GM18508 (cell line): ENCODE data around the gene CKS2.

ENCODE experiments used
- ATAC-seq: cut with Tn5 transposase; IDR thresholded peaks from one replicate; pipeline ENCODE4 v1.9.1; 2021; ENCODE audit warnings: moderate number of reproducible peaks; ENCODE audit not compliant: insufficient read depth, unreplicated experiment

Gene CKS2

GRCh38 chr9:89363311-89363670 lies 52.3 kb downstream of the CKS2 start:
- ATAC-seq: no peak

- ATAC-seq: no peak
These were observed 53.1 kb downstream of the CKS2 start for GRCh38 chr9:89363921-89364665.

- ATAC-seq: no peak
These were observed 53.9 kb downstream of the CKS2 start for GRCh38 chr9:89364666-89365531.

GRCh38 chr9:89365532-89365912 lies 54.5 kb downstream of the CKS2 start:
- ATAC-seq: no peak
